ENCODE results near the gene DDIT3.
A peak's percentile ranks its signal among the peaks of the same experiment; 100 is the strongest.
"Not testable (repeated sequence)": the region's sequence is repeated elsewhere in the genome, so short reads cannot be mapped to it uniquely, and the experiment has no call there.

DDIT3 gene

GRCh38 chr12:57520053-57520818, at the start of gene DDIT3:
Gene DDIT3 (minus strand): TSS chr12:57520514. CDS start chr12:57517406, 3,108 bp downstream.
- DNase-seq, result peak; percentile 97

GRCh38 chr12:57569858-57570257, 49.5 kb upstream of the DDIT3 start:
- DNase-seq, result no peak

- DNase-seq, result no peak
Observed at GRCh38 chr12:57568838-57569237, 48.5 kb upstream of the DDIT3 start.

GRCh38 chr12:57564178-57564740, 43.9 kb upstream of the DDIT3 start:
- DNase-seq, result no peak

- no peak for DNase-seq
Observed at GRCh38 chr12:57563358-57563757, 43.0 kb upstream of the DDIT3 start.

- not testable (repeated sequence) for DNase-seq
Observed at GRCh38 chr12:57561117-57561516, 40.8 kb upstream of the DDIT3 start.

GRCh38 chr12:57560516-57560915, 40.2 kb upstream of the DDIT3 start:
- DNase-seq, result no peak

GRCh38 chr12:57558864-57559263, 38.5 kb upstream of the DDIT3 start:
- DNase-seq, result no peak

- DNase-seq, result no peak
Observed at GRCh38 chr12:57554897-57555296, 34.6 kb upstream of the DDIT3 start.

GRCh38 chr12:57554453-57554852, 34.1 kb upstream of the DDIT3 start:
- DNase-seq, result no peak

- DNase-seq, result no peak
Observed at GRCh38 chr12:57553343-57554202, 33.3 kb upstream of the DDIT3 start.

- DNase-seq, result no peak
Observed at GRCh38 chr12:57552835-57553313, 32.6 kb upstream of the DDIT3 start.

- DNase-seq, result no peak
Observed at GRCh38 chr12:57552306-57552651, 32.0 kb upstream of the DDIT3 start.

- no peak for DNase-seq
Observed at GRCh38 chr12:57551637-57552305, 31.5 kb upstream of the DDIT3 start.

GRCh38 chr12:57550641-57551549, 30.6 kb upstream of the DDIT3 start:
- no peak for DNase-seq

GRCh38 chr12:57549909-57550640, 29.8 kb upstream of the DDIT3 start, which contains the start of gene KIF5A:
Gene KIF5A (plus strand): TSS chr12:57550044. CDS start chr12:57550272, 228 bp downstream.
- DNase-seq, result peak; percentile 58

- DNase-seq, result no peak
Observed at GRCh38 chr12:57549203-57549908, 29.0 kb upstream of the DDIT3 start.

- DNase-seq, result no peak
Observed at GRCh38 chr12:57548488-57548887, 28.2 kb upstream of the DDIT3 start.

- no peak for DNase-seq
Observed at GRCh38 chr12:57548013-57548315, 27.6 kb upstream of the DDIT3 start.

- no peak for DNase-seq
Observed at GRCh38 chr12:57547288-57548012, 27.1 kb upstream of the DDIT3 start.

Measured in NCI-H2171 treated with DMSO at 0.1 percent for 48 hours (cell line).